BE2C (cell line): ENCODE results near the gene SNX10.

Experiments
- DNase-seq: peaks from one replicate; pipeline ENCODE4 v3.0.0-alpha.2; 2020
- H3K27me3 ChIP-seq: fragments of 250-450 bp; sonication (Bioruptor Pico); 2 replicates; pipeline ENCODE4 v1.5.1; 2020; ENCODE audit warnings: mild to moderate bottlenecking
- H3K36me3 ChIP-seq: fragments of 250-450 bp; sonication (Bioruptor Pico); 2 replicates; pipeline ENCODE4 v1.5.1; 2020; ENCODE audit warnings: mild to moderate bottlenecking
- H3K4me1 ChIP-seq: fragments of 250-450 bp; sonication (Bioruptor Pico); 2 replicates; pipeline ENCODE4 v1.5.1; 2020
- H3K4me3 ChIP-seq: 2 replicates; pipeline ENCODE4 v1.5.1; 2011; ENCODE audit warnings: low read depth, low read length
- H3K9me3 ChIP-seq: fragments of 250-450 bp; sonication (Bioruptor Pico); 2 replicates; pipeline ENCODE4 v1.5.1; 2020
- CTCF ChIP-seq: IDR thresholded peaks from 2 replicates; pipeline ENCODE4 v1.5.1; 2012; ENCODE audit warnings: mild to moderate bottlenecking, low read depth, low read length

SNX10 gene

GRCh38 chr7:26351171-26351570, 59.5 kb downstream of the SNX10 start:
- Histone ChIP-seq H3K4me3 (no peak overlapping the region), H3K27me3 (peaks cover 44% of the 10 kb centered on the region), H3K4me1 (no peaks in the 10 kb centered on the region), H3K36me3 (no peaks in the 10 kb centered on the region), H3K9me3 (no peaks in the 10 kb centered on the region)
- TF ChIP-seq CTCF = no peak
- DNase-seq = no peak

GRCh38 chr7:26356229-26356628, 64.6 kb downstream of the SNX10 start:
- H3K4me3 ChIP-seq = no peak overlapping the region
- H3K27me3 ChIP-seq = peaks cover 65% of the 10 kb centered on the region
- H3K4me1 ChIP-seq = no peaks in the 10 kb centered on the region
- no peaks in the 10 kb centered on the region for H3K9me3 ChIP-seq
- TF ChIP-seq CTCF = no peak
- no peak for DNase-seq
- no peaks in the 10 kb centered on the region for H3K36me3 ChIP-seq

GRCh38 chr7:26356929-26357798, 65.5 kb downstream of the SNX10 start:
- Histone ChIP-seq H3K36me3 (no peaks in the 10 kb centered on the region), H3K9me3 (no peaks in the 10 kb centered on the region), H3K27me3 (peaks cover 62% of the 10 kb centered on the region), H3K4me1 (no peaks in the 10 kb centered on the region), H3K4me3 (no peak overlapping the region)
- no peak for TF ChIP-seq CTCF
- DNase-seq = no peak

- Histone ChIP-seq H3K27me3 (peaks cover 62% of the 10 kb centered on the region), H3K4me1 (no peaks in the 10 kb centered on the region), H3K9me3 (no peaks in the 10 kb centered on the region), H3K36me3 (no peaks in the 10 kb centered on the region), H3K4me3 (no peak overlapping the region)
- TF ChIP-seq CTCF = no peak
- no peak for DNase-seq
Observed at GRCh38 chr7:26357799-26358151, 66.1 kb downstream of the SNX10 start.

GRCh38 chr7:26360650-26361049, 69.0 kb downstream of the SNX10 start:
- Histone ChIP-seq H3K4me1 (no peaks in the 10 kb centered on the region), H3K27me3 (peaks cover 59% of the 10 kb centered on the region), H3K36me3 (no peaks in the 10 kb centered on the region), H3K4me3 (no peak overlapping the region), H3K9me3 (no peaks in the 10 kb centered on the region)
- no peak for TF ChIP-seq CTCF
- no peak for DNase-seq

- TF ChIP-seq CTCF = no peak
Observed at GRCh38 chr7:26361637-26362036, 70.0 kb downstream of the SNX10 start.

More at GRCh38 chr7:26361637-26362036, 70.0 kb downstream of the SNX10 start:
- no peaks in the 10 kb centered on the region for H3K9me3 ChIP-seq
- no peaks in the 10 kb centered on the region for H3K36me3 ChIP-seq
- H3K4me1 ChIP-seq = no peaks in the 10 kb centered on the region
- no peak for DNase-seq
- H3K27me3 ChIP-seq = peaks cover 54% of the 10 kb centered on the region
- no peak overlapping the region for H3K4me3 ChIP-seq
